ENCODE data around the gene UTP3.

DNA sequence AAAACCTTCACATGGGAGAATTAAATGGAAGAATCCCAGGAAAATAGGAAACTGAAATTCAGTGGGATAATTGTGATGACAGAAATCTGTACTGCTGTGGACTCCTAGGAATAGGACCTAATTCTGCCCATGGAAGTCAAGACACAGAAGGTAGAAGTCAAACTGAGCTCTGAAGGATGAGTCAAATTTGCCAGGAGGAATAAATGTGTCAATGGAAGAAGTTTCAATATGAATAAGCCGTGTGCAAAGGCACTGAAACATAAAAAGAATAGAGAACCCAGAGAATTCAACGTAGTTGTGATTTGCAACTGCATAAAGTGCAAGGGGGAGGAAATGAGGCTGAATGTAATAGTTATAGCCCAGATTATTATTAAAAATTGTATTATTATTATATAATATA is 48.1 kb upstream of the UTP3 start:
- no peak for TF ChIP-seq CTCF (IDR thresholded peaks at IDR 0.05; ENCODE audit: low read depth, low read length)
- no peak for TF ChIP-seq POLR2A (IDR thresholded peaks at IDR 0.05; ENCODE audit: extremely low read depth, insufficient read length)

Data from NB4 (cell line).